GM19452 (cell line): ENCODE results near the gene MALT1.
"Not testable (repeated sequence)": the region's sequence is repeated elsewhere in the genome, so short reads cannot be mapped to it uniquely, and the experiment has no call there.

Source experiments
- ATAC-seq: cut with Tn5 transposase; IDR thresholded peaks from one replicate; pipeline ENCODE4 v1.9.1; 2021; ENCODE audit not compliant: unreplicated experiment

Gene MALT1

GRCh38 chr18:58732471-58732870 is 61.2 kb downstream of the MALT1 start:
- no peak for ATAC-seq

DNA sequence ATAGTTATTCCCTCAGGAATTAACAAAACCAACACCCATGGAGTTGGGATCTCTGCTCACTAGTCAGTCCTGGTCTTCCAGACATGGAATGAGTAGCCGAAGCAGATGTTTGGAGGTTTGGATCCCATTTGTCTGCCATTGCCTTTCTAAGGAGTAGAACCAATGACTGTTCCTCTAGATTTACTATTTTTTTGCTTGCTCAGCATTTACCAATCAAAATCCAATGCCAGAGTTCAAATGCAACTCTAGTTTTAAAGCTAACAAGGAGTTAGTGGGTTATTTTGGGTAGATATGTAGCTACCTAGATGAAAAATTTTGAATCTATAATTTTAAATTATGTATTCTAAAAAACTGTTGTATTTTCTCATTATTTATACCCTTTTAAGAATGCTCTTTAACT is 62.6 kb downstream of the MALT1 start:
- ATAC-seq, result no peak

DNA sequence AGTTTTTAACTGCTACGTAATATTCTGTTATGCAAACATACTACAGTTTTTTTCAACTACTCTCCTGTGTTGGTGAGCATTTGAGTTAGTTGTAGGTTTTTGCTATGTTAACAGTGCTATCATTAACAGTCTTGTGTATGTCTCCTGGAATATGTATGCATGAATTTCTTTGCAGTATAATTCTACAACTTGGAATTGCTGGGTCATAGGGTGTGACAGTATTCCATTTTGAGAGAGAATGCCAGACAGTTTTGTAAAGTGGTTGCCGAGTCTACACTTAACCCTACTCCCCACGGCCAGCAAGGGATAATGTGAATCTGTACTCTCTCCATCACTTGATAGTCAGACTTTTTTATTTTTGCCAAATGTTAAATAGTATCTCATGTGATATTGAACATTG is 67.1 kb downstream of the MALT1 start:
- no peak for ATAC-seq

DNA sequence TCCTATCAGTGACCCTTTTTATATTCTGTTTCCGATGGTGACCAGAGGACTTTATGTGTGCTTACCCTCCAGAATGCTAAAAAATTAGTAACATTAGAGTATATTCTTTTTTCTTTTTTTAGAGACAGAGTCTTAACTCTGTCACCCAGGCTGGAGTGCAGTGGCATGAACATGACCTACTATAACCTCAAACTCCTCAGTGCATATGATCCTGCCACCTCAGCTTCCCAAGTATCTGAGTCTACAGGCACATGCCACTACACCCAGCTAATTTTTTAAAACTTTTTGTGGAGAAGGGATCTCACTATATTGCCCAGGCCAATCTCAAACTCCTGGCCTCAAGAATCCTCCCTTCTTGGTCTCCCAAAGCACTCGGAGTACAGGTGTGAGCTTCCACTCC is 74.6 kb downstream of the MALT1 start:
- ATAC-seq, result no peak

- ATAC-seq, result no peak
Measured at GRCh38 chr18:58748899-58749595, 77.8 kb downstream of the MALT1 start.

DNA sequence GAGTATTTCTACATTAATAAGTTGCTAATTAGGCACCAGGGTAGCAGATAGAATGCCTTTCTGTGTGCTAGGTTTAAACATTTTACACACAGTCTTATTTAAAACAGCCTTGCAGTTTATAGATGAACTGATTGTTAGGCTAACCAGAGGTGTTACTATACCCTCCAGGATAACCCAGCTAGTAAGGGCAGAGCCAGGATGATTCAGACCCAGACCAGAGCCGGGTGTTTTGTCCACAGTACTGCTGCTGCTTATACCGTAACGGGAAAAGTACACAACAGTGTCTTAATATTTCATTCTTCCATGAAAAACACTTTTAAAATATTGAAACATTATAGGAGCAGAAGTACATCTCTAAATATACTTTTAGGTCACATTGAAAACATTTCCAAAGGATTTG is 82.7 kb downstream of the MALT1 start:
- ATAC-seq, result no peak

DNA sequence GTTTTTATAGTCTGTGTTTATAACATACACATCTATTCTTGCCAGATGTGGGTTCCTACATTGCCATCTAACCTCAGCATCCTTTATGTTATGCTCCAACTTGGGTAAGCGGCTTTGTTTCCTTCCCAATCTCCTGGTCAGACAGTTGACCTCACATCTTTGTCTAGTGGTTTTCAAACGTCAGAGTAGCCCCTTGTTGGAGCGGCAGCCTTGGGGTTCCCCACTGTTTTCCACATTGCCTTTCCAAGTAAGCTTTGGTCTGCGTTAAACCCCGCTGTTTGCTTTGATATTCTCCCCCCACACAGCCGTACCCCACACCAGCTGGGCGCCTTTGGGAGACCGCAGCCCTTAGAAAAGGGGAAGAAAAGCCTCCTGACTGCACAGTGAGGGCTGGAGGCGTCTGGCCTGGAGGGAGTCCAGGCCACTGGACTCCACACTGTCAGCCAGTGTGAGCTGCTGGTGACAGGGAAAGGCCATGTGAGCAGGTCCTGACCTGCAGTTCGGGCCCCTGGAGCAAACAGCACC is 83.3 kb downstream of the MALT1 start:
- ATAC-seq, result no peak

DNA sequence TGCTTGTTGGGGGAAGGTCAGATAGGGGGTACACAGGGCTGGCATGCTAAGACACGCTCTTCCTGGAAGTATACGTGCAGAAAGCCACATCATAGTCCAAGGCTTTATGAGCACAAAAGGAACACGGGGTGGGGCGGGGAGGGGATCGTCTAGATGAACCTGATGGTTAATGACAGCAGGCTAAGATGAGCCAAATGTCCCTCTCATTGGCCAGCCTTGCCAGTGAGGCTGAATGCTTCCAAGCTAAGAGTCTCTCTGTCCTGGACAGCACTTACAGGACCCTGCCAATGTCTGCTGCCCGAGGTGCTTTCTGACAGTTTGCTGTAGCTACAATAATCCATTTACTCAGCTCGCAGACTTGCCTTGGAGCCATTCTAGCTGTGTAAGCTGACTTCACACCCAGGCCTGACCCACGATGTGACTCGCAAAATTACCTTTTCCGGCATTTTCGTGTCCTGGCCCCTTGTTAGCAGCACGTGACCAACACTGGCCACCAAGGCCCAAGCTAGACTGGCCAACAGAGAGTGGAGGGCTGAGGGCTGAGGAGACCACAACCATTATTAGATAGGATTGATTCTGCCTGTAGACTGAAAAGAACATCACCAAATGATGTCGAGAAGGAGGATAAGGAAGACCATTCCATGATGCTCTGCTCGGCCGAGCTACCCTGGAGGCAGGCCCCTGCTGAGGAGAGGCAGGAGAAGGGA is 84.2 kb downstream of the MALT1 start:
- ATAC-seq, result no peak

GRCh38 chr18:58756148-58756547 is 84.9 kb downstream of the MALT1 start:
- no peak for ATAC-seq

- no peak for ATAC-seq
Measured at GRCh38 chr18:58756596-58757240, 85.5 kb downstream of the MALT1 start.

- not testable (repeated sequence) for ATAC-seq
Measured at GRCh38 chr18:58757351-58757750, 86.1 kb downstream of the MALT1 start.

GRCh38 chr18:58758046-58758445 is 86.8 kb downstream of the MALT1 start:
- ATAC-seq, result no peak

GRCh38 chr18:58758606-58759005 is 87.3 kb downstream of the MALT1 start:
- no peak for ATAC-seq

DNA sequence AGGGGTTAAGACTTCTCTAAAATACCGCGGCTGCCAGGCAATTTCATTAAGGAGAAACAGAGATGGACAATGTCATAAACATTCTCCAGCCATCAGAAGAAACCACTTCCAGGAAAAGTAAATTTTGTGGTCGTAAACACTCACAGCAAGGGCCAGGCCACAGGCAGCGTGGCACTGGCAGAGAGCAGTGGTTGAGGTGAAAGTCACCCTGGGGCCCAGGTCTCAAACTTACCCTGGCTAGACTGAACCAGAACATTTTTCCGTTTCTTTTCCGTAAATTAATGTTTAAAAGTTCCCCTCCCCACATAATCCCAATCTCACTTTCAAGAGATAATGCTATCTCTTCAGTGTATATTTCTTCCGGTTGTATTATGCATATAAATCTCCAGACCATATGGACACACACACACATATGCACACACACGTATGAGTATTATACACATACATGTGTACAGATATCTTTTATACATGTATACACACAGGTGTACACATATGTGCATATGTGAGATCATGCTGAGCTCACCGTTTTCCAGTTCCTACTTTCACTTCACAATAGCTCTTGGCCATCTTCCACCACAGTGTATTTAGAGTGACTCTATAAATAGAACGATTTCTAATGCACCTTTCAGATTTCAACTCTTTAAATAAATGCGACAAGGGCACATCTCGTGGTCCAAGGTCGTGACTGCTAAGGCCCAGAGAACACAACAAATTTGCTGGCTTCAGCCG is 90.1 kb downstream of the MALT1 start:
- ATAC-seq, result peak; percentile 59

DNA sequence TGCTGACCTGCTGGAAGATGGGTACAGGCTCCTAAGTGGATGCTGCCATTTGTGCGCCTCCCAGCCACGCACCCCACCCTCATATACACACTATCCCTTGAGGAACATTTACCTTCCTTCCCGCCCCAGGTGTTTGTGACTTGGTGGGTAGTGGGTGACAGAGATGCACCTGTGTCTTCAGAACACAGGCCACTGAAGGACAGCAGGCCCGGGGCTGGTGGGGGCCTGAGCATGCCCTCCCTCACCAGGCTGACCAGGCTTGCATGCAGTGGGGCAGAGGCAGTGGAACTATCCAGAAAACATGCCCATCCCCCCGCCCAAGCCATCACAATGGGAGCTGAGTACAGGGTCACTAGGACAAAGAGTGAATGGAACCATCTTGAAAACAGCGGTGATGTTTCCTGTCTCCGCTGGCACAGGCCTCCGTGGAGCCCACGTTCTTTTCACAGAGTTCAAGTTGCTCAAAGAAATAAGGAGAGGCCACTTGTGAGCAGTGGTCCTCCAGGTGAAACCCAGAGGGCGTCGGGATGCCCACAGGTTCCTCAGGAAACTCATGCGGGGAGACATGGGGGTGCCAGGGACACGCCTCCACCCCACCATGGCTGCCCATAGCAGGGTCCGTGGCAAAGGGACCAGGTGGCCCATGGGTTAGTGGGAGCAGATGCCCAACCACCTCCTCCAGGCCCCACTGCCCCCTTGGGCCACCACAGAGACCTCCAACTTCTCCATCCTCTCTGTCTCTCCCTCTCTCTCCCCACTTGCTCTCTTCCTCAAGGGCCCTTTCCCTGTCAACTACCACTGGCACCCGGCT is 90.9 kb downstream of the MALT1 start:
- no peak for ATAC-seq

DNA sequence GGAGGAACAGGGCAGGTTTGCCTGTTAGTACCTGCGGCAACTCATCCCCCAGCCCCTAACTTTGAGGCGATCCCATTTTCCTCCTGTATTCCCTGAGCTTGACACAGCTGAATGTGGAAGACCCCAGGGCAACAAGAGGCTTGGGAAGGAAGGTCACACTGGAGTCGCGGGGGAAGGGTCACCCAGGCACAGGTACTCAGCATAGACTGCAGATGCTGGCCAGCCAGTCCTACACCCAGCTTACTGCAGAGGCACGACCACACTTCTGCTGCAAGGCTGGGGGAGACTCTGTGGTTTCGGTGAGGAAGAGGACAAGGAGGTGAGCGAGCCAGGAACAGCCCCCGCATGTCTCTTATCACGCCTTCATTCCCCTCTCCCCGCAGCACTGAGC is 91.5 kb downstream of the MALT1 start:
- no peak for ATAC-seq

- no peak for ATAC-seq
Measured at GRCh38 chr18:58766164-58766563, 94.9 kb downstream of the MALT1 start.

DNA sequence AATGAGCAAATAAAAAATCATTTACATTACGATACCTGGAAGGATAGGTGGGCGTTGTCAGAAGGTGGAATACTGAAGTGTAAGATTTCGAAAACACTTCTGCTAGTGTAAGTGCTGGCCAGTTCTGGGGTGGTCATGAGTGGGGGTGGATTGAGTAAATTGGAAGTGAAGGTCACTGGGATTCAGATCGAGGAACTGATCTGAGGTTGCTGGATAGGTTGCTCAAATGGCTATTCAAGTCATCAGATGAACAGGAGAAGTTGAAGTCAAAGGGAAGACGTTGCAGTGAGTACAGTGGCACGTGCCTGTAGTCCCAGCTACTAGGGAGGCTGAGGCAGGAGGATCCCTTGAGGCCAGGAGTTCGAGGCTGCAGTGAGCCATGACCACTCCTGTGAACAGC is 95.7 kb downstream of the MALT1 start:
- no peak for ATAC-seq

- peak; percentile 88 for ATAC-seq
Measured at GRCh38 chr18:58768293-58768974, 97.2 kb downstream of the MALT1 start.

GRCh38 chr18:58769321-58769720 is 98.1 kb downstream of the MALT1 start:
- ATAC-seq, result no peak
